Astrocyte (in vitro differentiated cells and primary cell): ENCODE measurements around the gene TMEM225B.

Source experiments
- CTCF ChIP-seq: IDR thresholded peaks from 2 replicates; pipeline ENCODE4 v1.5.1; 2011; ENCODE audit warnings: low read depth, mild to moderate bottlenecking, inconsistent platforms, low read length, moderate library complexity; ENCODE audit not compliant: insufficient read depth
- EZH2 ChIP-seq: IDR thresholded peaks from 2 replicates; pipeline ENCODE4 v1.6.1; 2012; ENCODE audit warnings: mild to moderate bottlenecking, low read length, inconsistent platforms; ENCODE audit not compliant: insufficient read depth

- no peak for TF ChIP-seq CTCF
- no peak for TF ChIP-seq EZH2
Observed at GRCh38 chr7:99629643-99630042, 31.6 kb downstream of the TMEM225B start.
